ENCODE results near the gene CPA3.

Gene CPA3

GRCh38 chr3:148865049-148865448 is at the start of gene CPA3:
TSS of gene CPA3 (plus strand) at chr3:148865296. CDS start at chr3:148865308, 12 bp downstream.
- H3K4me3 ChIP-seq (ENCODE audit: low read length in 2 of 2) = no peak within 1 kb of the TSS
- no peak within 1 kb of the TSS for H3K9ac ChIP-seq (ENCODE audit: low read depth in 1 of 2, low read length in 2 of 2)
- H3K4me1 ChIP-seq (ENCODE audit: control insufficient read depth in 2 of 2, insufficient read depth in 2 of 2, low read length in 2 of 2) = no peaks in the 10 kb centered on the region
- no peak within 1 kb of the TSS for H3K27ac ChIP-seq (ENCODE audit: low read depth in 2 of 2, low read length in 2 of 2)
- no peaks in the 10 kb centered on the region for H3K36me3 ChIP-seq (ENCODE audit: control insufficient read depth in 2 of 2, insufficient read depth in 2 of 2, low read length in 2 of 2)
- H3K27me3 ChIP-seq (ENCODE audit: control insufficient read depth in 2 of 2, insufficient read depth in 2 of 2, low read length in 2 of 2) = no peaks in the 10 kb centered on the region
- no peaks in the 10 kb centered on the region for H3K9me3 ChIP-seq (ENCODE audit: control insufficient read depth in 2 of 2, low read length in 2 of 2)

- Histone ChIP-seq H3K4me3 (ENCODE audit: low read length in 2 of 2) (no peak overlapping the region), H3K36me3 (ENCODE audit: control insufficient read depth in 2 of 2, insufficient read depth in 2 of 2, low read length in 2 of 2) (no peaks in the 10 kb centered on the region), H3K9me3 (ENCODE audit: control insufficient read depth in 2 of 2, low read length in 2 of 2) (no peaks in the 10 kb centered on the region), H3K9ac (ENCODE audit: low read depth in 1 of 2, low read length in 2 of 2) (no peak overlapping the region), H3K27ac (ENCODE audit: low read depth in 2 of 2, low read length in 2 of 2) (no peak overlapping the region), H3K4me1 (ENCODE audit: control insufficient read depth in 2 of 2, insufficient read depth in 2 of 2, low read length in 2 of 2) (no peaks in the 10 kb centered on the region), H3K27me3 (ENCODE audit: control insufficient read depth in 2 of 2, insufficient read depth in 2 of 2, low read length in 2 of 2) (no peaks in the 10 kb centered on the region)
Observed at GRCh38 chr3:148815316-148816110, 49.6 kb upstream of the CPA3 start.

- no peaks in the 10 kb centered on the region for H3K9me3 ChIP-seq (ENCODE audit: control insufficient read depth in 2 of 2, low read length in 2 of 2)
- H3K4me3 ChIP-seq (ENCODE audit: low read length in 2 of 2) = no peak overlapping the region
- no peak overlapping the region for H3K9ac ChIP-seq (ENCODE audit: low read depth in 1 of 2, low read length in 2 of 2)
- no peak overlapping the region for H3K27ac ChIP-seq (ENCODE audit: low read depth in 2 of 2, low read length in 2 of 2)
- no peaks in the 10 kb centered on the region for H3K27me3 ChIP-seq (ENCODE audit: control insufficient read depth in 2 of 2, insufficient read depth in 2 of 2, low read length in 2 of 2)
- H3K4me1 ChIP-seq (ENCODE audit: control insufficient read depth in 2 of 2, insufficient read depth in 2 of 2, low read length in 2 of 2) = no peaks in the 10 kb centered on the region
- H3K36me3 ChIP-seq (ENCODE audit: control insufficient read depth in 2 of 2, insufficient read depth in 2 of 2, low read length in 2 of 2) = no peaks in the 10 kb centered on the region
Observed at GRCh38 chr3:148816427-148816826, 48.7 kb upstream of the CPA3 start.

- Histone ChIP-seq H3K4me3 (ENCODE audit: low read length in 2 of 2) (no peak overlapping the region), H3K36me3 (ENCODE audit: control insufficient read depth in 2 of 2, insufficient read depth in 2 of 2, low read length in 2 of 2) (no peaks in the 10 kb centered on the region), H3K9me3 (ENCODE audit: control insufficient read depth in 2 of 2, low read length in 2 of 2) (no peaks in the 10 kb centered on the region), H3K27me3 (ENCODE audit: control insufficient read depth in 2 of 2, insufficient read depth in 2 of 2, low read length in 2 of 2) (no peaks in the 10 kb centered on the region), H3K9ac (ENCODE audit: low read depth in 1 of 2, low read length in 2 of 2) (no peak overlapping the region), H3K27ac (ENCODE audit: low read depth in 2 of 2, low read length in 2 of 2) (no peak overlapping the region), H3K4me1 (ENCODE audit: control insufficient read depth in 2 of 2, insufficient read depth in 2 of 2, low read length in 2 of 2) (no peaks in the 10 kb centered on the region)
Observed at GRCh38 chr3:148816981-148817525, 48.0 kb upstream of the CPA3 start.

- Histone ChIP-seq H3K4me1 (ENCODE audit: control insufficient read depth in 2 of 2, insufficient read depth in 2 of 2, low read length in 2 of 2) (no peaks in the 10 kb centered on the region), H3K4me3 (ENCODE audit: low read length in 2 of 2) (no peak overlapping the region), H3K9me3 (ENCODE audit: control insufficient read depth in 2 of 2, low read length in 2 of 2) (no peaks in the 10 kb centered on the region), H3K36me3 (ENCODE audit: control insufficient read depth in 2 of 2, insufficient read depth in 2 of 2, low read length in 2 of 2) (no peaks in the 10 kb centered on the region), H3K9ac (ENCODE audit: low read depth in 1 of 2, low read length in 2 of 2) (no peak overlapping the region), H3K27me3 (ENCODE audit: control insufficient read depth in 2 of 2, insufficient read depth in 2 of 2, low read length in 2 of 2) (no peaks in the 10 kb centered on the region), H3K27ac (ENCODE audit: low read depth in 2 of 2, low read length in 2 of 2) (no peak overlapping the region)
Observed at GRCh38 chr3:148820361-148821245, 44.5 kb upstream of the CPA3 start.

- Histone ChIP-seq H3K36me3 (ENCODE audit: control insufficient read depth in 2 of 2, insufficient read depth in 2 of 2, low read length in 2 of 2) (no peaks in the 10 kb centered on the region), H3K4me1 (ENCODE audit: control insufficient read depth in 2 of 2, insufficient read depth in 2 of 2, low read length in 2 of 2) (no peaks in the 10 kb centered on the region), H3K27me3 (ENCODE audit: control insufficient read depth in 2 of 2, insufficient read depth in 2 of 2, low read length in 2 of 2) (no peaks in the 10 kb centered on the region), H3K4me3 (ENCODE audit: low read length in 2 of 2) (no peak overlapping the region), H3K9ac (ENCODE audit: low read depth in 1 of 2, low read length in 2 of 2) (no peak overlapping the region), H3K27ac (ENCODE audit: low read depth in 2 of 2, low read length in 2 of 2) (no peak overlapping the region), H3K9me3 (ENCODE audit: control insufficient read depth in 2 of 2, low read length in 2 of 2) (no peaks in the 10 kb centered on the region)
Observed at GRCh38 chr3:148823026-148823425, 42.1 kb upstream of the CPA3 start.

GRCh38 chr3:148825476-148825875 is 39.6 kb upstream of the CPA3 start:
- no peak overlapping the region for H3K4me3 ChIP-seq (ENCODE audit: low read length in 2 of 2)
- H3K9ac ChIP-seq (ENCODE audit: low read depth in 1 of 2, low read length in 2 of 2) = no peak overlapping the region
- no peaks in the 10 kb centered on the region for H3K4me1 ChIP-seq (ENCODE audit: control insufficient read depth in 2 of 2, insufficient read depth in 2 of 2, low read length in 2 of 2)
- no peak overlapping the region for H3K27ac ChIP-seq (ENCODE audit: low read depth in 2 of 2, low read length in 2 of 2)
- H3K27me3 ChIP-seq (ENCODE audit: control insufficient read depth in 2 of 2, insufficient read depth in 2 of 2, low read length in 2 of 2) = no peaks in the 10 kb centered on the region
- H3K9me3 ChIP-seq (ENCODE audit: control insufficient read depth in 2 of 2, low read length in 2 of 2) = no peaks in the 10 kb centered on the region
- H3K36me3 ChIP-seq (ENCODE audit: control insufficient read depth in 2 of 2, insufficient read depth in 2 of 2, low read length in 2 of 2) = no peaks in the 10 kb centered on the region

- H3K27ac ChIP-seq (ENCODE audit: low read depth in 2 of 2, low read length in 2 of 2) = no peak within 1 kb of the TSS
- no peaks in the 10 kb centered on the region for H3K4me1 ChIP-seq (ENCODE audit: control insufficient read depth in 2 of 2, insufficient read depth in 2 of 2, low read length in 2 of 2)
- H3K27me3 ChIP-seq (ENCODE audit: control insufficient read depth in 2 of 2, insufficient read depth in 2 of 2, low read length in 2 of 2) = no peaks in the 10 kb centered on the region
- H3K9ac ChIP-seq (ENCODE audit: low read depth in 1 of 2, low read length in 2 of 2) = no peak within 1 kb of the TSS
- H3K4me3 ChIP-seq (ENCODE audit: low read length in 2 of 2) = no peak within 1 kb of the TSS
- H3K36me3 ChIP-seq (ENCODE audit: control insufficient read depth in 2 of 2, insufficient read depth in 2 of 2, low read length in 2 of 2) = no peaks in the 10 kb centered on the region
- no peaks in the 10 kb centered on the region for H3K9me3 ChIP-seq (ENCODE audit: control insufficient read depth in 2 of 2, low read length in 2 of 2)
Observed at GRCh38 chr3:148827585-148827984, 37.5 kb upstream of the CPA3 start, which contains the start of gene CPB1. TSS of gene CPB1 (plus strand) at chr3:148827811. CDS start at chr3:148827824, 13 bp downstream.

- Histone ChIP-seq H3K9ac (ENCODE audit: low read depth in 1 of 2, low read length in 2 of 2) (no peak overlapping the region), H3K4me1 (ENCODE audit: control insufficient read depth in 2 of 2, insufficient read depth in 2 of 2, low read length in 2 of 2) (no peaks in the 10 kb centered on the region), H3K27ac (ENCODE audit: low read depth in 2 of 2, low read length in 2 of 2) (no peak overlapping the region), H3K4me3 (ENCODE audit: low read length in 2 of 2) (no peak overlapping the region), H3K36me3 (ENCODE audit: control insufficient read depth in 2 of 2, insufficient read depth in 2 of 2, low read length in 2 of 2) (no peaks in the 10 kb centered on the region), H3K27me3 (ENCODE audit: control insufficient read depth in 2 of 2, insufficient read depth in 2 of 2, low read length in 2 of 2) (peaks cover 0 to 2% of the 10 kb centered on the region in 2 donors), H3K9me3 (ENCODE audit: control insufficient read depth in 2 of 2, low read length in 2 of 2) (no peaks in the 10 kb centered on the region)
Observed at GRCh38 chr3:148828136-148828690, 36.9 kb upstream of the CPA3 start.

- no peaks in the 10 kb centered on the region for H3K9me3 ChIP-seq (ENCODE audit: control insufficient read depth in 2 of 2, low read length in 2 of 2)
- no peak overlapping the region for H3K4me3 ChIP-seq (ENCODE audit: low read length in 2 of 2)
- H3K9ac ChIP-seq (ENCODE audit: low read depth in 1 of 2, low read length in 2 of 2) = no peak overlapping the region
- H3K27me3 ChIP-seq (ENCODE audit: control insufficient read depth in 2 of 2, insufficient read depth in 2 of 2, low read length in 2 of 2) = peaks cover 0 to 2% of the 10 kb centered on the region in 2 donors
- no peaks in the 10 kb centered on the region for H3K36me3 ChIP-seq (ENCODE audit: control insufficient read depth in 2 of 2, insufficient read depth in 2 of 2, low read length in 2 of 2)
- H3K27ac ChIP-seq (ENCODE audit: low read depth in 2 of 2, low read length in 2 of 2) = no peak overlapping the region
- H3K4me1 ChIP-seq (ENCODE audit: control insufficient read depth in 2 of 2, insufficient read depth in 2 of 2, low read length in 2 of 2) = no peaks in the 10 kb centered on the region
Observed at GRCh38 chr3:148829926-148830325, 35.2 kb upstream of the CPA3 start.
